Forelimb muscle (tissue), 1 donor: ENCODE data around the gene TRIM71. TPM values are rescaled to one million over a fixed set of nuclear protein-coding genes. Genes with fewer than 3 reads are reported as not detected.
"Not testable (repeated sequence)": the region's sequence is repeated elsewhere in the genome, so short reads cannot be mapped to it uniquely, and the experiment has no call there.

ENCODE experiments used
- DNase-seq: peaks from one replicate; pipeline ENCODE4 v3.0.0-alpha.2; 2013; ENCODE audit warnings: low read depth
- polyA plus RNA-seq: library from polyadenylated mRNA; unstranded; fragments of 120-200 nt; gene quantifications from one replicate; pipeline ENCODE4 v1.2.1, GENCODE V29; 2013; ENCODE audit not compliant: insufficient read length

The TRIM71 gene
- polyA plus RNA-seq, 1 donor, result 0.15 TPM

DNA sequence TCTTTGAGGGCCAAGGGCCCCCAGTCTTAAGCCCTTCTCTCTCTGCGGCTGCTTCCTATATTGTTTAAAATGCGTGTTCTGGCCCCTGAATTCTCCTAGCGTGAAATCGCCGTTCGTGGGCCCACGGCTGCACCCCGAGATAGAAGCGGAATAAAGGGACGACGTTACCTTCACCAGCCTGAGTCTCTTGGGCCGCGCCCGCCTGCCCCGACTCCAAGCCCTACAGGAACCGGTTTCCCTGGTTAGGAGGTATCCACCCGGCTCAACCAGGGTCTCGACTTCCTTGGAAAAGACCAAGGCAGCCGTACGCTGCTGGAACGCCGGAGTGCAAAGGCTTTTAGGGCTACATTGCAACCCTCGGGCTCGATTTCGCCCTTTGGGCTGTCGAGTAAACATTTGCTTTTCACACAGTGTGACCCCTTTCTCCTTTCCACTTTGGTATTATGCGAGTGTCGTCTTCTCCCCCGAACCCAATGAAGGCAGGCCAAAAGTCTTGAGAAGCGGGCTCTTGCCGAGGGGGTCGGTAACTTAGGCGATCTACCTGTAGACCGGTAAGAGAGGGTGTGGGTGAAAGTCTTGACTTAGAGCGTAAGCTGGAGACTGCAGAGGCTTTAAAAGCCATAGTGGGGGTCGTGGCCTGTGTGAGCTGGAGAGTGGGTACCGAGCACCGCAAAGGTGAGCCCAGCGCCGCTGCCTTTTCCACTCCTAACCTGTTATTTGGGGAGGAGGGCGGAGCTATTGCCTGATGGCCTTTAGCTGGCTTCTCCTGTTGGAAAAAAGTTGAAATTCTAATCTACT, 2.0 kb downstream of the TRIM71 start:
- DNase-seq, result no peak

DNA sequence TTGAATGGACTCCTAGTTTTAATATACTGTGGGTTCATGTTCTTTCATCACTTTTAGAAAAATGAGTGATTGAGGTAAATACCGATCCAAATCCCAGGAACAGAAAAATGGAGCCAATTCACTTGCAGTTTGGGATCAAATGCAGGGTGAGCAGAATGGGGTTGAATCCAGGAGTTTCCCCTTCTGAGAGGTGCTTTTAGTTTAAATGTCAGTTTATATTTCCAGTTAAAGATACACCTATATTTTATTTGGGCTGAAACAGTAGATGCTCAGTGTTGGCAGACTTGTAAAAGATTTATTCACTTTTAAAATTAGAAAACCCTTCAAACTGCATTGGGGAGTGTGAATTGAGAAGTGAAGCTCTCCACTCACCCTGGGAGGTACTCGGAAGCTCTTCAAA, 2.6 kb downstream of the TRIM71 start:
- DNase-seq, result no peak

DNA sequence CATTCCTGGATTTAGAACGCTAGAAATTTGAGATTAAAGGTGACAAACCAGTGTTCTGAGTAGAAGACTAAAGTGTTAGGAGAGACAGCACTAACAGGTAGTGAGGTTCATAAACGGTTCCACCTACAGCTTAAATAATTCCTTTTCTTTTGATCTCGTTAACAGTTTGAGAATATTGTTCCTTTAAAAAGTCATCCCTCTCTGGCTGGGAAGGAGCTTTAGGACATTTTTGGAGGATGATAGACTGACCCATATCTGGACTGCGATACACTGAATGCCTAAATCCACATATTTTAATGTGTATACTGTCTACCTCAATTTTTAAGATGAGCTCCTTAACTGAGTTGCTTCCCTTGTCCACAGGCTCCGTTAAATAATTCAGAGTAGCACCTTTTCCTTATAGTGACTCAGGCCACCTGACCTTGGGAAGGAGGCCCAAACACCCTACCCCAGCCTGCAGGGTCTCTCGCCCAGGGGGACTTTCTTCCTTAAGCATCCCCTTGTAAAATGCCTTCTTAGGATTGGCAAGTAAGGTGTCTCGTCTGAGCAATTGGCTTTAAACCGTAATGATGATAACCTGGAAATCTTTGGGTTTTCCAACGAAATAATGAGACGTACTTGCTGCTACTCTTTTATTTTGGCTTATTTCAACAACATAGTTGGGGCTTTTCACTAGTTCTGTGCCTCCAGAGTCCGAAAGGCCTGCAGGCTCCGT, 3.3 kb downstream of the TRIM71 start:
- no peak for DNase-seq

DNA sequence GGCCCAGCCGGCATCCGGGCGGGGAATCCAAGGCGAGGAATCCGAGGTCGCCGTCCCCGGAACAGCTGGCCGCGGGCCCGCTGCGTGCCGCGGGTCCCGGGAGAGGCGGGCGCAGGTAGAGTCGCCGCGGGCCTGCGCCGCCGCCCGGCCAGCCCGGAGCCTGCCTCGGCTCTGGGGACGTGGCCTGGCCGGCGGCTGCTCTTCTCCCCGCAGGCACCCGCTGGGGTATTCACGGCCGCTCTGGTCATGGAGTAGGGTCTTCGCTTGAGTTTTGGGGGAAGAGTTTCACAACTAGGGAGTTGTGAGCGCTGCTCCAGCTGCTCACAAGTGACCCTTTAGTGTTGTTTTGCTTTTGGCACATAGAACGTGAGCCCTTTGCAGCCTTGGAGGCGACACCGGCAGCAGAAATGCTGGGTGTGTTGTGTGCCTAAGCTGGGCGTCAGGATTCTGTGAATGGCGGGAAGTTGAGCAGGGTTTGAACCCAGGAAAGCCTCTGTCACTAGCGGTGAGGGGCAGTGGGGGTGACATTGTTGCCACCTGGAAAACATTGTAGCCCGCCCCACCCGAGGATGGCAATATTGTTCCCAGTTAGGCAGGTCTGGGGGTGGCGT, 4.0 kb downstream of the TRIM71 start:
- no peak for DNase-seq

DNA sequence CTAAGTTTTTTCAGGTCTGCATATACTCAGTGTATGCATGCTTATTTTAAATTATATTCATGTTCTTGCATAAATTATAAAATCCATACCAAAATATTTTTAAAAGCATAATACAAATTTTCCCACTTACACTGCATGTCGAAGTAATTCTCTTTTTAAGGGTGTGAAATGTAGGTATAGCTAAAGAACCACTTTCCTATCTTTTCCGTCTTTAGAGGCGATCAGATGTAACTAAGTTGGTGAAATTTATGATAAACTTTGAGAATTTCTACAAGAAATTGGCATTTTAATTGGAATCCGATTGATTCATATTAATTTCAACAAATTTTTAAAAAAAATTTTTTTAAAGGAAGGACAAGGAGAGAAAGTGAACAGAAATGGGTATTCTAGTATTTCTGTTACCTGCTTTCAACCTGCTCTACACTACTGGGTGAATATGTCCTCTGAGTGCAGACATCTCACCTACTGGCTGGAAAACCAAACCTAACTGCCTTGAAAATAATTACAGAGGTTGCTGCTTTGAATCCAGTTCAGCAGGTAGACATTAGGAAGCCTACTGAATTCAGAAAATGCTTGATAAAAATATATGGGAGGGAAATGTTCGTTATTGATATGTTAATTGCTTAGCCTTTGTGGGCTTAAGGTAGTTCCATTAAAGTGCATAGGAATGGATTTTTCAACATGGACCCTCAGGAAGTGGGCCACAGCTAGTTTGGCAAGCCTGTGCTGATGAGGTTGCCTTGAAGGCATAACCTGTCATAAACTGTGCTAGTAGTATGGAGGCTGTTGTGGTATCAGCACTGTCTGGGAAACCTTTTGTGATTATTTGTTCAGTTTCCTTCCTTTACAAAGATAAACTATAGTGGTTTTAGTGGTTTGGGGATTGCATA, 5.1 kb downstream of the TRIM71 start:
- DNase-seq, result no peak

DNA sequence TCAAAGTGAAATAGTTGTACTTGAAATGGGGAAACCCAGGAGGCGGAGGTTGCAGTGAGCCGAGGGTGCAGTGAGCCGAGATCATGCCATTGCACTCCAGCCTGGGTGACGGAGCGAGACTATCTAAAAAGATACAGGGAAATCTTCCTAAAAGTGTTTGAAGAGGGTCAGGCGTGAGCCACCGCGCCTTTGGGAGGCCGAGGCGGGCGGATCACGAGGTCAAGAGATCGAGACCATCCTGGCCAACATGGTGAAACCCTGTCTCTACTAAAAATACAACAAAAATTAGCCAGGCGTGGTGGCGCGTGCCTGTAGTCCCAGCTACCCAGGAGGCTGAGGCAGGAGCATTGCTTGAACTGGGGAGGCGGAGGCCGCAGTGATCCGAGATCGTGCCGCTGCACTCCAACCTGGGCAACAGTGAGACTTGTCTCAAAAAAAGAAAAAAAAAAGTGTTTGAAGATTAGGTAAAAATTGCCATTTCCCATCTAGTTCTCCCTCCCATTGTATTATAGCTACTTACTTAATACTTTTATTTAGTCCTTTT, 5.9 kb downstream of the TRIM71 start:
- DNase-seq, result not testable (repeated sequence)

DNA sequence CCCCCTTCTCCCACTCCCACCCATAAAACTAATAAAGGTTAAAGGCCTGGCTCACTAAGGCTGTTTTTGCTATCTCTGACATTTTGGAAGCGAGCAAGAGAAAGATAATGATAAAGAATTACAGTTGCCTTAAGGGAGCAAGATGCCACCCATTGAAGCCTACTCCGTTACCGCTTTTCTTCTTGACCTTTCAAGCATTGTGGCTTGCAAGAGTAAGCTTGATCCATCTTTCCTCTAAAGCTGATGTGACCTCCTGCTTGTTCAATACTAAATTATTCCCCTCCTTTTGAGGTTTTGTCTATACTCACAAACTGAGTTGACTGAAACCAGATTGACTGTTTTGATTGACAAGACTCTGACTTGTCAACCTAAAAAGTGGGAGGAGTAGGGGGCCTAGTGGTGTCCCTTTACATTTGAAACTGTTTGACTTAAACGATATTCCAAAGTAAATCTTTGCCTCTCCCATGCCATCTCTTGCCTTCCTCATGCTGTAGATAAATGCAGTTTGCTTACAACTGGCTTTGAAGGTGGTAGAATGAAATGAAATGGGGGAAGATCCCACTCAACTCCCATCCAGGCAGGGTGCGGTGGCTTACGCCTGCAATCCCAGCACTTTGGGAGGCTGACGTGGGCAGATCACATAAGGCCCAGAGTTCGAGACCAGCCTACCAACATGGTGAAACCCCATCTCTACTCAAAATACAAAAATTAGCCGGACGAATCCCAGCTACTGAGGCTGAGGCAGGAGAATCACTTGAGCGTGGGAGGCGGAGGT, 8.0 kb downstream of the TRIM71 start:
- no peak for DNase-seq

DNA sequence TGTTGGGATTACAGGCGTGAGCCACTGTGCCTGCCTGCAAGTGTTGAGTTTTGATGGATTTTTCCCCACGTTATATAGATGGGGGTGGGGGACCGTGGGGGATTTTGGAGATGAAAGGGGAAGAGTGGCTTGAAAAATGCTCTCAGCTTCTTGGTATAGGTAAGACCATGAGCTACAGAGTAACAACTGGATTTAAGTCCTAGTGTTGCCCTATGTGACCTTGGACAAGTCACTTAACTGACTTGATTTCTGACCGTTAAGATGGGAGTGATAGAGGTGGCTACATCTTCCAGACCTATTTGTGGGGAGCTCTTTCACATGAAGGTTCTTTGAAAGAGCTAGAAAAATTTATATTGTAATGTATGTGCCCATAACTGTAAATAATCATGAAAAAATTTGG, 13.3 kb downstream of the TRIM71 start:
- DNase-seq, result no peak

DNA sequence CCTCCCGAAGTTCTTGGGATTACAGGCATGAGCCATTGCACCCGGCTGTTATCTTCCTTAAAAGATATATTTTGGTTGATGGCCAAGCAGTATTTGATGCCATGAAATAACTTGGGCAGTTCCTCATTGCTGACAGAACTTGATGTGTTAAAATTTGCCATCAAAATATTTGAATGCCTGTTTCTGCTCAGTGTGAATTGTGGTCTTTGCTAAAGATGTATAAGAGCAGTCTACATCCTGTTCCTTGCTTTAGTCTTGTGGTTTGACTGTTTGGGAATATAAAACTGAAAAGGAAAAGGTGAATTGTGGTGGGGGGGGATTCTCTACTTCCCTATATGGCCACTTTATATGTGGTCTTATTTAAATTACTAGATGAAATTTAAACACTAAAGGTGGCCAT, 14.0 kb downstream of the TRIM71 start:
- no peak for DNase-seq

DNA sequence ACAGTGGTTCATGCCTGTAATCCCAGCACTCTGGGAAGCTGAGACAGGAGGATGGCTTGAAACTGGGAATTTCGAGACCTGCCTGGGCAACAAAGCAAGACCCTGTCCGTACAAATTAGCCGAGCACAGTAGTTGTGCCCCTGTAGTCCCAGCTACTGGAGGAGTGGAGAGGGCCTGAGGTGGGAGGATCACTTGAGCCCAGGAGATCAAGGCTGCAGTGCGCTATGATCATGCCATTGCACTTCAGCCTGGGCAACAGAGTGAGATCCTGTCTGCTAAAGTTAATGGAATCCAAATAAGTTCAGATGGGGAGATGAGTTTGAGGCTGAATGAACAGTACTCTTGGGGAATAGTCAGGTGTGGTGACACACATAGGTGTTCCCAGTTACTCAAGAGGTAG, 14.4 kb downstream of the TRIM71 start:
- no peak for DNase-seq

DNA sequence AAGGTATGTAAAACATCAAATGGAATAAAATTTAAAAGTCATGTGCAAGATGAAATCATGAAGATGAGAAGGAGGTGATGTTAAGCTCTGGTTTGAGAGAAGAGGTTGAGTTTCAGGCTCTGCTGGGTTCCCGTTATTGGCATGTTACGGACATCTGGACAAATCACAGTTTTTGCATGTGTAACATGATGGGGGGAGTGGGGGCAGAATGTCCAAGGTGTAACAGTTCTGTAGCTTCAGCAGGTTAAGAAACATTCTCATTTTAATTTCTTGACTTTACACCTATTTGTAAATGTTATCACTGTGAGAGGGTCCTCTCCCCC, 17.2 kb downstream of the TRIM71 start:
- DNase-seq, result no peak

DNA sequence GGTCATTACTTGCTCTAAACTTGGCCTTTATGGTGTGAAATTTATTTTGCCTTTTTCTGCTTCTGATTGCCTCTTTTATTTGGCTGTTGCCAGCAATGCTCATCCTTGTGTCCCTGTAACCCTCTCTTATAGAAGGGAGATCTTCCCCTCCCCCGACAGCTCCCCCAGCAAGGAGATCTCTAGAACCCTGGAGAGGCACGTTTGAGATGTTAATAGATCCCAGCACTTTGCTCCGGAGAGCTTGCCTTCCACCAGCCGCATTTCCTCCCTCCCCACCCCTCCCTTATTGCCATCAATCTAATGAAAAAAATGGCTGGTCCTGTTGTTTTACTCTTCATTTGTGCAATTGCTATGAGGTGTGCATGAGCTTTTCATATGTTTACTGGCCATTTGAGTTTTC, 18.2 kb downstream of the TRIM71 start:
- no peak for DNase-seq

DNA sequence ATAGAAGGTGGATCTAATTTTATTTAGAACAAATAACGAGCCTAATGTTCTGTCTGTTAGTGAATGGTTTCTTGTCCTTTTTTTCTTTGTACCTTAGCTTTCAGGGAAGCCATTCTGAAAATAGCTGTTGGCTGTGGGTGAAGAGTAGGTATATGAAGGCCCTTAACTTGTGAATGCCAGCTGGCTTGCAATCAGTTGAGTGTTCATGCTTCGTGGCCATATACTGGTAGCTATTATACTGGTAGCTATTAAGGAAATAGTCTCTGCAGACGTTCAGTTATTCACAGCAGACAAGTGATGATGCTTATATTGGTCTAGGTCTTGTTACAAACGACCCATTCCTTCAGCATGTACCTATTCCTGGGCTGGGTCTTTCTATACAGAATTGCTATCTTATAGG, 18.8 kb downstream of the TRIM71 start:
- no peak for DNase-seq

DNA sequence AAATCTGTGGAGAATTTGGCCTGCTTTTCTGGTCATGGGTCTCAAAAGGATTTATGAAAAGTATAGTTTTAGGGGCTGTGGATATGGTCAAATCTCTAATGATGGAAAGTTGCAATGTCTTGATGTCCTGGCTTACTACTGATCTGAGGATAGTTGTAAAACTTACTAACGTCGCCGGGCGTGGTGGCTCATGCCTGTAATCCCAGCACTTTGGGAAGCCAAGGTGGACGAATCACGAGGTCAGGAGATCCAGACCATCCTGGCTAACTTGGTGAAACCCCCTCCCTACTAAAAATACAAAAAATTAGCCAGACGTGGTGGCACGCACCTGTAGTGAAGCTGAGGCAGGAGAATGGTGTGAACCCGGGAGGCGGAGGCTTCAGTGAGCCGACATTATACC, 19.6 kb downstream of the TRIM71 start:
- no peak for DNase-seq

DNA sequence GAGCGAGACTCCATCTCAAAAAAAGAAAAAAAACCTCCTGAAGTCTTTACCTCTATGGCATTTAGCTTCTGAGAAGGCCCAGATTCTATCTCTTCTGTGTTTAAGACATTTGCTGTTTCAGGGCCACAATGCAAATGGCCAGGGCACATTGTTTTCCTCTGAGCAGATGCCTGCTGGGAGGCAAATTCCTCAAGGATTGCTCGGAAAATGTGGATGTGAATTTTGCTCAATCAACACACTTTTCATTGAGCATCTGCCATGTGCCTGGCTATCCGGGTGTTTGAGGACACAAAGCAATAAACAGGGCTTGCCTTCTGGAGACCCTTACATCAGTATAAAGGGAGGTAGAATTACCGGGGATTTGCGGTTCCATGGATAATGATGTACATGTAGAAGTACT, 20.0 kb downstream of the TRIM71 start:
- no peak for DNase-seq

DNA sequence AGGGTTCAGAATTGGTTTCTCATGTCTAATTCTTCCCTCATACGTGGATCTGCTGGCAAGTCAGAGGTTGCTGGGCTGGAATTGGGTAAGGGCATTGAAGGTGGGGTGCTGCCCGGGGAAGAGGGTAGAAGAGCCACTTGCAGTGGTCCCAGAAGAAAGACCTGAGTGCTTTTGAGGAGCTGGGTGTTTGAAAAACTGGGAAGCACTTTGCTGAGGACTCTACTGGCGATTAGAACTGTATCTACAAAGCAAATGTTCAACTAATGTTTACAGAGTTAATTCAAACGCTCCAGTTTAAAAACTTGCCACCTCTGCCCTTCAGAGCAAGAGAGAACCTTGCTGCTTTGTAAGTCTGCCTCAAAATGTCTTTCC, 21.9 kb downstream of the TRIM71 start:
- no peak for DNase-seq

DNA sequence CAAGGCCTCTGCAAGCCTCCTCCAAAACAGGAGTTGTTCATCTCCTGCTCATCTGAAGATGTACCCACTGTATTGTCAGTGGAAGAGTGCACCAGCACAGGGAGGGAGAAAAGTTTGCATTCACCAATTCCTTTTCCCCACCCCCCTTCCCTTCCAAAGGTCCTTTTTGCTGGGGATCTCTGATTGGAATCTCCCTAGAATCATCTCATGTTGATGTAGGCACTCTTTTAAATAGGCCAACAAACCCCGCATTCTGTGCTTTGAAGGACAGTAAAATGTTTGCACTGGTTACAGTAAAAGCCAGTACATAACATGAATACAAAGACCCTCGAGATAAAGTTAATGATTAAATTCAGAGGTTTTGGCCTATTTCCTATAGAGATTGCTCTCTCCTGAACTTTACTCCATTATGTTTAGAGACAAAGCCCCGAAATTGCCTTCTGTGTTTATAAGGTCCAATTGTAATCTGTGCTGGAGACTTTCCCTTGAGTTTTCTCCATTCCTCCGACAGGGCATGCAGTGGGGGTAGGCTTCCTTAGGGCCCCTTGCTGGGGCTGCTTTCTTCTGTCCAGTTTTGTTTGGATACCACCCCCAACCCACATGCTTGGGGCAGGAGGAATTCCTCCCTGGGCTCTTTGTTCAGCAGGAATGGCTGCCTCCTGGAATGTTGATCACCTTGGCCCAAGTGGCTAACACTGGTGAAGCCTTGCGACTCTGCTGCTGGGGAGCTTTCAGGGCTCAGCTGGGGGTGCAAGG, 22.5 kb downstream of the TRIM71 start:
- DNase-seq, result no peak

DNA sequence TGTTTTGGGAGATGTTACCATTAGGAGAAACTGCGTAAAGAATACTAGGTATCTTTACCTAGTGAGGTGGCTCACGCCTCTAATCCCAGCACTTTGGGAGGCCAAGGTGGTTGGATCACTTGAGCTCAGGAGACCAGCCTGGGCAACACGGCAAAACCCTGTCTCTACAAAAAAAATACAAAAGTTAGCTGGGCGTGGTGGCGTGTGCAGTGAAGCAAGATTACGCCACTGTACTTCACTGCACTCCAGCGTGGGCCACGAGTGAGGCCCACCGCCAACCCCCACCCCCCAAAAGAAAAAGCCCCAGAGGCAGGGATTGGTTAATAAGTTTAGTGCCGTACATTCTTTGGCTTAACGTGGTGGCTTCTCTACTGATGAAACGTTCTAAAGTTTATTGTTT, 23.5 kb downstream of the TRIM71 start:
- no peak for DNase-seq

DNA sequence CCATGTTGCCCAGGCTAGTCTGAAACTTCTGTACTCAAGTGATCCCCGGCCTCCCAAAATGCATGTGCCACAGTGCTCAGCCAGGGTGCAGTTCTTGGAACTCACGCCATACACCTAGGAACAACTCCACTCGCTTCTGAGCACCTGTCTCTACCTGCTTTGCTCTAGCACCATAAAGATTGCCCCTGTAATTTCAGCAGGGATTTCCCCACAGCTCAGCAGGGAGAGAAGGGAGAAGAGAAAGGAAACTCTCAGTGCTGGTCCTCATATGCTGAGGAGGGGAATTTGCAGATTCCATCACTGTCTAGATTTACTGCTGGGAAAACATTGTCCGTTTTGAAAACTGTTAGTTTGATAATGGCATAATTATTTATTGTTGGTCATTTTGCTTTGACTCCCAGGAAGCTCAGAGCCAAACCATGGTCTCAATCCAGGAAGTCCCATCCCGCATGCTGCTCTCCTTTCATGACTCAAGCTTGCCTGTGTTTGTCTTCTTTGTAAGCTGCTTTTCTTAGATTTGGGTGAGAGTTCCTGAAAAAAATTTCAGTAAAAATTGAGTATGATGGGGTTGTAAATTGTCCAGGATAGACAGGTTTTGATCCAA, 24.2 kb downstream of the TRIM71 start:
- no peak for DNase-seq

DNA sequence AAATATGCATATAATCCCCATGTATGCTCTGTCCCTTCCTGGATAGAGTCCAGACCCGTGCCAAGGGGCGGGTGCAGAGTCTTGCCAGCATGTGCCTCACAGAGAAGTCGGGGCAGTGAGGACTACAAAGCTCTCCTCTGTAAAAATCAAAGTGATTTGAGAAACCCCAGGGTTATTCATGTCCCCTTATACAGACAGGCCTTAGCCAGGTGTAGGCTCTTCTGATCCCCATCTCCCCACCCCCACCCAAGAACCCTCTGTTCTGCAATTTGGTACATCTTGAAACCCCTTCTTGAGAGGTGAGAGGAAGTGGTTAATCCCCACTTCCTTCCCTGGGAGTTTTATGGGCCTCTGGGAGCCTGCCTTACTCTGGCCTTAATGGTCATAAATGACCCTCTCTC, 24.7 kb downstream of the TRIM71 start:
- DNase-seq, result no peak
